Karpas-422 (cell line): ENCODE data around the gene BET1L. TPM values are rescaled to one million over a fixed set of nuclear protein-coding genes. Genes with fewer than 3 reads are reported as not detected.

Experiments used
- DNase-seq: peaks from one replicate; pipeline ENCODE4 v3.0.0-alpha.2; 2015
- H2AFZ ChIP-seq: fragments of 200-600 bp; sonication (generic); 2 replicates; pipeline ENCODE4 v1.6.1; 2014; ENCODE audit warnings: antibody characterized with exemption, low read length, mixed read lengths
- H3K27ac ChIP-seq: fragments of 200-600 bp; sonication (generic); 2 replicates; pipeline ENCODE4 v1.5.1; 2014; ENCODE audit warnings: mild to moderate bottlenecking, low read length, moderate library complexity
- H3K27me3 ChIP-seq: fragments of 200-600 bp; sonication (generic); 2 replicates; pipeline ENCODE4 v1.6.1; 2014; ENCODE audit warnings: low read length, mixed read lengths
- H3K36me3 ChIP-seq: fragments of 200-600 bp; sonication (generic); 2 replicates; pipeline ENCODE4 v1.6.1; 2014; ENCODE audit warnings: low read length, mixed read lengths; ENCODE audit not compliant: insufficient read depth
- H3K4me1 ChIP-seq: fragments of 200-600 bp; sonication (generic); 2 replicates; pipeline ENCODE4 v1.6.1; 2014; ENCODE audit warnings: mild to moderate bottlenecking, low read length, mixed read lengths
- H3K4me2 ChIP-seq: fragments of 200-600 bp; sonication (generic); 2 replicates; pipeline ENCODE4 v1.6.1; 2014; ENCODE audit warnings: low read length, low read depth, mild to moderate bottlenecking; ENCODE audit not compliant: poor library complexity, severe bottlenecking
- H3K4me3 ChIP-seq: fragments of 200-600 bp; sonication (generic); 2 replicates; pipeline ENCODE4 v1.5.1; 2014; ENCODE audit warnings: mild to moderate bottlenecking, antibody characterized with exemption, low read length, mixed read lengths
- H3K79me2 ChIP-seq: fragments of 200-600 bp; sonication (generic); 2 replicates; pipeline ENCODE4 v1.6.1; 2014; ENCODE audit warnings: mild to moderate bottlenecking, low read length, mixed read lengths
- H3K9ac ChIP-seq: fragments of 200-600 bp; sonication (generic); 2 replicates; pipeline ENCODE4 v1.6.0; 2014; ENCODE audit warnings: low read length
- H3K9me2 ChIP-seq: fragments of 200-600 bp; sonication (generic), shearing (Covaris generic); replicated peaks from 2 replicates; pipeline ENCODE4 v1.6.0; 2014; ENCODE audit warnings: mild to moderate bottlenecking, low read length, moderate library complexity; ENCODE audit not compliant: insufficient read depth
- H3K9me3 ChIP-seq: fragments of 300-700, 200-600 bp; sonication (generic); 2 replicates; pipeline ENCODE4 v1.6.1; 2014; ENCODE audit warnings: low read length, mixed read lengths
- H4K20me1 ChIP-seq: fragments of 200-600 bp; sonication (generic); 2 replicates; pipeline ENCODE4 v1.6.1; 2014; ENCODE audit warnings: mild to moderate bottlenecking, antibody characterized with exemption, low read length, low read depth; ENCODE audit not compliant: insufficient read depth
- total RNA-seq: library from RNA; depleted of rRNA; stranded (reverse); fragments of >200 nt; shearing (Covaris generic); gene quantifications from 2 replicates; pipeline ENCODE4 v1.2.3, GENCODE V29; 2014; ENCODE audit warnings: low replicate concordance

The BET1L gene
- total RNA-seq, 1 experiment from 2014 or later = 16.8 TPM

GRCh38 chr11:210803-211180, 3.6 kb upstream of the BET1L start:
- Histone ChIP-seq H4K20me1 (peaks cover 24% of the 10 kb centered on the region), H3K4me3 (no peak overlapping the region), H2AFZ (no peak overlapping the region), H3K79me2 (peaks cover 52% of the 10 kb centered on the region), H3K36me3 (peaks cover 25% of the 10 kb centered on the region), H3K4me2 (no peak overlapping the region), H3K9me3 (no peaks in the 10 kb centered on the region), H3K4me1 (peaks cover 22% of the 10 kb centered on the region), H3K27ac (no peak overlapping the region), H3K27me3 (no peaks in the 10 kb centered on the region), H3K9me2 (no peaks in the 10 kb centered on the region), H3K9ac (no peak overlapping the region)
- no peak for DNase-seq

GRCh38 chr11:210122-210802, 3.1 kb upstream of the BET1L start:
- peak overlapping the region; percentile 95 for H3K4me2 ChIP-seq
- no peak for DNase-seq
- H3K4me3 ChIP-seq = peak overlapping the region; percentile 92; the same call in 1 of the 2 replicates
- no peaks in the 10 kb centered on the region for H3K27me3 ChIP-seq
- peaks cover 28% of the 10 kb centered on the region for H3K36me3 ChIP-seq
- no peaks in the 10 kb centered on the region for H3K9me3 ChIP-seq
- H3K79me2 ChIP-seq = peaks cover 57% of the 10 kb centered on the region
- H3K4me1 ChIP-seq = peaks cover 23% of the 10 kb centered on the region
- H3K9me2 ChIP-seq = no peaks in the 10 kb centered on the region
- peaks cover 27% of the 10 kb centered on the region for H4K20me1 ChIP-seq
- no peak overlapping the region for H2AFZ ChIP-seq
- H3K27ac ChIP-seq = no peak overlapping the region
- peak overlapping the region; percentile 98 for H3K9ac ChIP-seq

DNA sequence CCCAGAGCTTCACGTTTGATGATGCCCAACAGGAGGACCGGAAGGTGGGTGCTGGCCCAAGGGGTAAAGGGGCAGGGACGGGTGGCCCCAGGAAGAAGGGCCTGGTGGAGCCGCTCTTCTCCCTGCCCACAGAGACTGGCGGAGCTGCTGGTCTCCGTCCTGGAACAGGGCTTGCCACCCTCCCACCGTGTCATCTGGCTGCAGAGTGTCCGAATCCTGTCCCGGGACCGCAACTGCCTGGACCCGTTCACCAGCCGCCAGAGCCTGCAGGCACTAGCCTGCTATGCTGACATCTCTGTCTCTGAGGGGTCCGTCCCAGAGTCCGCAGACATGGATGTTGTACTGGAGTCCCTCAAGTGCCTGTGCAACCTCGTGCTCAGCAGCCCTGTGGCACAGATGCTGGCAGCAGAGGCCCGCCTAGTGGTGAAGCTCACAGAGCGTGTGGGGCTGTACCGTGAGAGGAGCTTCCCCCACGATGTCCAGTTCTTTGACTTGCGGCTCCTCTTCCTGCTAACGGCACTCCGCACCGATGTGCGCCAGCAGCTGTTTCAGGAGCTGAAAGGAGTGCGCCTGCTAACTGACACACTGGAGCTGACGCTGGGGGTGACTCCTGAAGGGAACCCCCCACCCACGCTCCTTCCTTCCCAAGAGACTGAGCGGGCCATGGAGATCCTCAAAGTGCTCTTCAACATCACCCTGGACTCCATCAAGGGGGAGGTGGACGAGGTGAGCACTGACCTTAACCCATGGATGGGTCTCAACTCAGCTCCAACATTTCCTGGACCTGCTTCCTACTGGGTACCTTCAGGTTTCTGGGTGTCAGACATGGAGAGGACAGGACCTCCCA, 2.3 kb upstream of the BET1L start:
- peaks cover 29% of the 10 kb centered on the region for H4K20me1 ChIP-seq
- no peaks in the 10 kb centered on the region for H3K9me2 ChIP-seq
- DNase-seq = no peak
- H3K4me2 ChIP-seq = peak overlapping the region; percentile 95
- H3K9ac ChIP-seq = peak overlapping the region; percentile 98
- peaks cover 57% of the 10 kb centered on the region for H3K79me2 ChIP-seq
- H3K27me3 ChIP-seq = no peaks in the 10 kb centered on the region
- peaks cover 24% of the 10 kb centered on the region for H3K36me3 ChIP-seq
- no peak overlapping the region for H2AFZ ChIP-seq
- peak overlapping the region; percentile 92 for H3K4me3 ChIP-seq
- H3K9me3 ChIP-seq = no peaks in the 10 kb centered on the region
- H3K27ac ChIP-seq = no peak overlapping the region; the same call in 1 of the 2 replicates
- H3K4me1 ChIP-seq = peaks cover 23% of the 10 kb centered on the region

DNA sequence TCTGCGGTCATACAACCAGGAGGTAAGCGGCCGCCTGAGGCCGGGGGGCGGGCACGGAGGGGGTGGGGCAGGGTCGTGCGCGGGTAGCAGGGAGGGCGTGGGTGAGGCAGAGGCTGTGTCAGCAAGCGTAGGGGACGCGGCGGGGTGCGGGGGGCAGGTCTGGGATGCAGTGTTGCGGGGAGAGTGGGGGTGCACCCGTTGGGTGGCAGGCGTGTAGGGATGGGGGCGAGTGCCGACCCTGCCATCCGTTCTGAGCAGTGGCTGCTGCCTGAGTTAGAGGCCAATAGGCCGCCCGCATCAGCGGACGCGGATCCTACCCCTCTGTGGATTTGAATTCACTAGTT, 1.7 kb upstream of the BET1L start:
- no peak for DNase-seq

DNA sequence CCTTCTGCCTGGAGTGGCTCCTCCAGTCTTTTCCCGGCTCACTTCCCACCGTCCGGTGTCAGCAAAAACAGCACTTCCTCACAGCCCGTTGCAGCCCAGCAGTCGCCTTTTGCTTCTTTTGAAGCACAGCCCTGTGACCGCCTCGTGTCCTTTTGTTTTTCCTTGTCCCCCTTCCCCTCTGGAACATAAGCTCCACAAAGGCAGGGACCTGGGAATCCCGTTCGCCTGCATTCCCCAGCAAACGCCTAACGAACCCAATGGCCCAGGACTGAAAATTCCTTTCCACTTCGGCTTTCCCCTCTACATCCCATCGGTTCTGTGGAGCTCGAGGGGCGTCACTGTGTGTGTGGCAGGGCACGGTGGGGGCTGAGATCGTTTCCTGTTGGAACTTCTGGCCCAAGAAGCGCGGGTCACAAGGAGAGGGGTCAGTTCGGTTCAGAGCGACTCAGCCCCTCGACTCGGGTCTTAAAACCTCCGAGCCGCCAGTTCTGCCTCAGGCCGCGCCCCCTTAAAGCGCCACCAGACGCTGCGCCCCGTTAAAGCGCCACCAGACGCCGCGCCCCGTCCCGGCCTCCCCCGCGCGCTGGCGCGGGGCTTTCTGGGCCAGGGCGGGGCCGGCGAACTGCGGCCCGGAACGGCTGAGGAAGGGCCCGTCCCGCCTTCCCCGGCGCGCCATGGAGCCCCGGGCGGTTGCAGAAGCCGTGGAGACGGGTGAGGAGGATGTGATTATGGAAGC, 1.1 kb upstream of the BET1L start:
- H3K36me3 ChIP-seq = peaks cover 22% of the 10 kb centered on the region
- 0 out of 2 replicates have a peak overlapping the region, but pooled peaks have one; percentile 33 for H2AFZ ChIP-seq
- peak; percentile 95 for DNase-seq
- no peaks in the 10 kb centered on the region for H3K9me2 ChIP-seq
- no peaks in the 10 kb centered on the region for H3K27me3 ChIP-seq
- peak overlapping the region; percentile 98 for H3K9ac ChIP-seq
- H3K4me2 ChIP-seq = peak overlapping the region; percentile 95
- H4K20me1 ChIP-seq = peaks cover 29% of the 10 kb centered on the region
- H3K9me3 ChIP-seq = no peaks in the 10 kb centered on the region
- peaks cover 23% of the 10 kb centered on the region for H3K4me1 ChIP-seq
- peak overlapping the region; percentile 92 for H3K4me3 ChIP-seq
- H3K79me2 ChIP-seq = peaks cover 57% of the 10 kb centered on the region
- peak overlapping the region; percentile 90 for H3K27ac ChIP-seq

More for the DNA sequence above, 1.7 kb upstream of the BET1L start:
- H3K36me3 ChIP-seq = peaks cover 23% of the 10 kb centered on the region
- H3K4me1 ChIP-seq = peaks cover 23% of the 10 kb centered on the region
- H3K27me3 ChIP-seq = no peaks in the 10 kb centered on the region
- H3K9me3 ChIP-seq = no peaks in the 10 kb centered on the region
- H4K20me1 ChIP-seq = peaks cover 29% of the 10 kb centered on the region
- H3K79me2 ChIP-seq = peaks cover 57% of the 10 kb centered on the region
- H3K4me2 ChIP-seq = peak overlapping the region; percentile 95
- H2AFZ ChIP-seq = no peak overlapping the region
- H3K9me2 ChIP-seq = no peaks in the 10 kb centered on the region
- peak overlapping the region; percentile 92 for H3K4me3 ChIP-seq
- H3K27ac ChIP-seq = peak overlapping the region; percentile 90; the same call in 1 of the 2 replicates
- peak overlapping the region; percentile 98 for H3K9ac ChIP-seq

- Histone ChIP-seq H3K79me2 (peaks cover 57% of the 10 kb centered on the region), H3K4me2 (peak overlapping the region; percentile 95), H3K9me2 (no peaks in the 10 kb centered on the region), H3K27me3 (no peaks in the 10 kb centered on the region), H3K9me3 (no peaks in the 10 kb centered on the region), H4K20me1 (peaks cover 29% of the 10 kb centered on the region), H3K4me3 (peak overlapping the region; percentile 92), H3K4me1 (peaks cover 23% of the 10 kb centered on the region), H3K9ac (peak overlapping the region; percentile 98), H3K36me3 (peaks cover 19% of the 10 kb centered on the region), H2AFZ (no peak overlapping the region), H3K27ac (peak overlapping the region; percentile 90)
- DNase-seq = no peak
Observed at GRCh38 chr11:207863-208180, 623 bp upstream of the BET1L start.

DNA sequence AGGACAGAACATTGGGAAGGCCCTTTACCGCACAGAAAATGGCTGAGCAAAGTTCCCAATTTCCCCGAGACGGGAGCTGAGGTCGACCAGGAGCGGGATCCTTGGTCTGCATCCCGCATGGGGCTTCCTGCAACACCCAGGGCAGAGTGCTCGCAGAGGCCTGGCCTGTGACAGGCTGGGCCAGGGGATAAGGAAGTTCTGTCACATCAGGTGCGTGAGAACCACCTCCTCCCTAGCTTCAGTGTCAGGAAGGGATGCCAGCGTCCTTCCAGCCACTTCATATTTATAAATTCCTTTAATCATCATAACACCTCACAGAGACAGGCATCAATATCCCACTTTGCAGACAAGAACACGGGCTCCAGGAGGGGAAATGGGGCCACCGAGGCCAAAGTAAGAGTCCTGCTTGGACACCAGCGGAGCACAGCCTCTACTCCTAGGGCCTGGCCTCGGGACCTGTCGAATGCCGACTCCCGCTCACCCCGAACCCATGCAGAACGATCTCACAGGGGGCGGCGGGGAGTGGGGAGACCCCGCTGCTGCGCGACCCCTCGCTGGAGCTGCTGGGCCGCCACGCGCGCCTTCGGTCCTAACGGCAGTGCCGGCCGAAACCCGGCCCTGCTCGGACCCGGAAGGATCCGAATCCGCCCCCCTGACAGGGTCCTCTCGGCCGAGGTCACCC, 532 bp downstream of the BET1L start:
- Histone ChIP-seq H4K20me1 (peaks cover 29% of the 10 kb centered on the region), H3K4me3 (peak overlapping the region; percentile 92), H2AFZ (no peak overlapping the region), H3K79me2 (peaks cover 54% of the 10 kb centered on the region), H3K27me3 (no peaks in the 10 kb centered on the region), H3K36me3 (peaks cover 19% of the 10 kb centered on the region), H3K9me3 (no peaks in the 10 kb centered on the region), H3K9ac (peak overlapping the region; percentile 97), H3K4me2 (peak overlapping the region; percentile 86), H3K4me1 (peaks cover 23% of the 10 kb centered on the region), H3K27ac (no peak overlapping the region; the same call in 1 of the 2 replicates), H3K9me2 (no peaks in the 10 kb centered on the region)
- DNase-seq = peak; percentile 63
